Kidney (tissue), 14 donors: ENCODE results near the gene CGNL1. TPM values are rescaled to one million over a fixed set of nuclear protein-coding genes. Genes with fewer than 3 reads are reported as not detected.

Source experiments
- DNase-seq, 5 donors: peaks; one replicate each; pipeline ENCODE4 v3.0.0-alpha.2; 2013 to 2020
- FAIRE-seq: peaks from 2 replicates; lab custom pipeline; 2012; peaks lifted over from hg19 to GRCh38; lab: Jason Lieb, UNC
- H3K27ac ChIP-seq, 2 donors: one replicate each; pipeline ENCODE4 v1.7.0; 2013; ENCODE audit warnings: low read depth in 2 of 2, low read length in 2 of 2, inconsistent platforms in 1 of 2
- H3K27me3 ChIP-seq: one replicate; pipeline ENCODE4 v1.7.1; 2013; ENCODE audit warnings: low read length, inconsistent platforms; ENCODE audit not compliant: control insufficient read depth, insufficient read depth
- H3K36me3 ChIP-seq, 3 donors: one replicate each; pipeline versions ENCODE4 v1.7.0 to v1.7.1; 2013; ENCODE audit warnings: low read length in 3 of 3, control low read depth in 1 of 3, inconsistent platforms in 1 of 3; ENCODE audit not compliant: insufficient read depth in 3 of 3, control insufficient read depth in 2 of 3
- H3K4me1 ChIP-seq, 3 donors: one replicate each; pipeline versions ENCODE4 v1.7.0 to v1.7.1; 2013; ENCODE audit warnings: low read length in 3 of 3, inconsistent platforms in 1 of 3, low read depth in 1 of 3; ENCODE audit not compliant: control insufficient read depth in 2 of 3, insufficient read depth in 2 of 3
- H3K4me3 ChIP-seq, 3 donors: one replicate each; pipeline versions ENCODE4 v1.7.0 to v1.8.1; 2013; ENCODE audit warnings: low read length in 3 of 3, control low read depth in 1 of 3, inconsistent platforms in 1 of 3
- H3K9ac ChIP-seq, 3 donors: one replicate each; pipeline versions ENCODE4 v1.7.0 to v1.7.1; 2013; ENCODE audit warnings: low read length in 3 of 3, control low read depth in 1 of 3, inconsistent platforms in 1 of 3
- H3K9me3 ChIP-seq, 3 donors: one replicate each; pipeline versions ENCODE4 v1.7.0 to v1.7.1; 2013; ENCODE audit warnings: low read length in 3 of 3, control low read depth in 1 of 3, inconsistent platforms in 1 of 3; ENCODE audit not compliant: control insufficient read depth in 2 of 3, insufficient read depth in 1 of 3
- intact Hi-C: fragments of 100-400 bp; cut with DNase I; formaldehyde crosslinking; loops from one replicate; pipeline ENCODE4 v1.11.1; 2022
- polyA plus RNA-seq: library from polyadenylated mRNA; stranded (reverse); fragments of 350-450 nt; fragmentation: Illumina TruSeq; extraction: RNeasy Lipid Tissue Mini Kit (QIAGEN cat#74804); gene quantifications from one replicate; pipeline ENCODE4 v1.2.3, GENCODE V29; 2014; ENCODE audit warnings: low read depth, low replicate concordance; ENCODE audit not compliant: insufficient read depth
- total RNA-seq: library from RNA; stranded (reverse); fragmentation: NEBNext Ultra II Directional; extraction: Animal tissue kit (Norgen Biotek cat#: 25700); gene quantifications from one replicate; pipeline ENCODE4 v1.2.1, GENCODE V29; 2021
- TF ChIP-seq, protein P1 (sequence below): IDR thresholded peaks from 3 replicates; pipeline ENCODE4 v1.5.1; 2012; ENCODE audit warnings: mild to moderate bottlenecking, moderate library complexity, borderline replicate concordance; ENCODE audit not compliant: insufficient read depth; ENCODE audit errors: extremely low read depth
- donor health status: control.
- donor health status: control.
- donor health status: control.
- donor health status: control.
- donor health status: control.
- donor health status: DM: yes; HTN: yes; CAD: no.
- donor health status: Normal renal cell carcinoma (clear cell type).

Gene CGNL1
- total and polyA plus RNA-seq, 2 donors from 2014 or later: 62.0 to 81.5 TPM

DNA sequence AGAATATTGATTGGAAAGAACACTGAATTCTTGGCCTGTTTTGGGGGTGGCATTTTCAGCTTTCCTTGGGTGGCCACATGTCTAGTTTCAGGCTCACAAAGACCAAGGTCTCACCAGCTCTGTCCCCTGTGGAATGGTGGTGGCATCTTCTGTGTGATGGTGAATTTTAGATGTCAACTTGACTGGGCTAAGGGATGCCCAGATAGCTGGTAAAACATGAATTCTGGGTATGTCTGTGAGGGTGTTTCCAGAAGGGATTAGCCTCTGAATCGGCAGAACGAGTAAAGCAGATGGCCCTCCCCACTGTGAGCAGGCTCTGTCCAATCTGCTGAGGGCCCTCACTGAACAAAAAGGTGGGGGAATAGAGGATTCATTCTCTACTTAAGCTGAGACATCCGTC lies 181.0 kb downstream of the CGNL1 start:
- peaks cover 4 to 32% (median 29%) of the 10 kb centered on the region in 3 donors for H3K4me1 ChIP-seq
- no peak for FAIRE-seq
- intact Hi-C loops: no loop called here

DNA sequence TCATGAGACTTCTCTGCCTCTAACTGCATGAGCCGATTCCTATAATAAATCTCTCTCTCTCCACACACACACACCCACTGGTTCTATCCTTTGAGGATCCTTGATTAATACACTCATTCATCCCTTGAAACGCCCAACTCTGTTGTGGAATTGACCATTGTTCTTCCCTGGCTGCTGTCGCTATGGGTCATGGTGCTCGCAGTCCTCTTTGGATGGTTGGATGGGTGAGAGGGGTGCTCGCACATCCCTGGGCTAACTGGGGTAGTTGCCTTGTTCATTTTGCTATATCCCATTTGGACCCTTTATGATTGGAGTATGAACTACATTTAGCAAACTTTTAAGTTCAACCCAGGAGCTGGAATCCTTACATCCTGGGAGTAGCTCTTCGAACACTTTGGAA lies 181.5 kb downstream of the CGNL1 start:
- intact Hi-C loops: no loop called here
- H3K9ac ChIP-seq: no peak overlapping the region
- TF ChIP-seq, protein P1, sequence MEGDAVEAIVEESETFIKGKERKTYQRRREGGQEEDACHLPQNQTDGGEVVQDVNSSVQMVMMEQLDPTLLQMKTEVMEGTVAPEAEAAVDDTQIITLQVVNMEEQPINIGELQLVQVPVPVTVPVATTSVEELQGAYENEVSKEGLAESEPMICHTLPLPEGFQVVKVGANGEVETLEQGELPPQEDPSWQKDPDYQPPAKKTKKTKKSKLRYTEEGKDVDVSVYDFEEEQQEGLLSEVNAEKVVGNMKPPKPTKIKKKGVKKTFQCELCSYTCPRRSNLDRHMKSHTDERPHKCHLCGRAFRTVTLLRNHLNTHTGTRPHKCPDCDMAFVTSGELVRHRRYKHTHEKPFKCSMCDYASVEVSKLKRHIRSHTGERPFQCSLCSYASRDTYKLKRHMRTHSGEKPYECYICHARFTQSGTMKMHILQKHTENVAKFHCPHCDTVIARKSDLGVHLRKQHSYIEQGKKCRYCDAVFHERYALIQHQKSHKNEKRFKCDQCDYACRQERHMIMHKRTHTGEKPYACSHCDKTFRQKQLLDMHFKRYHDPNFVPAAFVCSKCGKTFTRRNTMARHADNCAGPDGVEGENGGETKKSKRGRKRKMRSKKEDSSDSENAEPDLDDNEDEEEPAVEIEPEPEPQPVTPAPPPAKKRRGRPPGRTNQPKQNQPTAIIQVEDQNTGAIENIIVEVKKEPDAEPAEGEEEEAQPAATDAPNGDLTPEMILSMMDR: no peak
- no peaks in the 10 kb centered on the region for H3K27me3 ChIP-seq
- H3K27ac ChIP-seq: no peak overlapping the region
- DNase-seq: peak in 1 of 5 donors; percentile 15
- FAIRE-seq: no peak
- H3K4me1 ChIP-seq: peaks cover 4 to 27% (median 24%) of the 10 kb centered on the region in 3 donors
- peaks cover 0 to 4% (median 2%) of the 10 kb centered on the region in 3 donors for H3K36me3 ChIP-seq
- no peak overlapping the region for H3K4me3 ChIP-seq
- H3K9me3 ChIP-seq: no peaks in the 10 kb centered on the region

More for the DNA sequence above, 181.0 kb downstream of the CGNL1 start:
- Histone ChIP-seq H3K9ac (no peak overlapping the region), H3K4me3 (no peak overlapping the region), H3K9me3 (no peaks in the 10 kb centered on the region), H3K36me3 (peaks cover 0 to 7% (median 3%) of the 10 kb centered on the region in 3 donors), H3K27me3 (no peaks in the 10 kb centered on the region), H3K27ac (no peak overlapping the region)
- DNase-seq: no peak
- TF ChIP-seq, protein P1: no peak

DNA sequence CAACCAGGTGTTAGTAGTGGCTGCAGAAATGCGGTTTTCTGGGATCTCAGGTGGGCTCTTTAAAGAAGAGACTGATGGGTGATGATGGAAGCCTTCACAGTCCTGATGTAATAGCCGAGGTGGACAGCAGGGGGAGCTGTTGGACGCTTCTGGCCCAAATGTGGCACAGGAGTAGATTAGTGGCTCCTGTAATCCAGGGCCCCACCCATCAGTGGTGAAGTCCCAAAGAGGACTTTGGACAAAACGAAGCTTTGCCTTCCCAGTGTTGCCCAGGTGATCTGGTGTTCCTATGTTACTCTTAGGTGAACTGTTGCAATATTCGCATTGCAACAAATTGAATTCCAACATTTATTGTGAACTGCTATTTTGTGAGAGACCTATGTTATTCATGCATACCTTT lies 183.6 kb downstream of the CGNL1 start:
- H3K36me3 ChIP-seq: no peaks in the 10 kb centered on the region
- H3K27me3 ChIP-seq: no peaks in the 10 kb centered on the region
- DNase-seq: peak in 3 of 5 donors; percentile 51 to 70 (median 59)
- intact Hi-C loops: no loop called here
- H3K9me3 ChIP-seq: no peaks in the 10 kb centered on the region
- no peak overlapping the region for H3K27ac ChIP-seq
- peaks cover 4 to 9% (median 4%) of the 10 kb centered on the region in 3 donors for H3K4me1 ChIP-seq
- no peak overlapping the region for H3K4me3 ChIP-seq
- no peak for FAIRE-seq
- TF ChIP-seq, protein P1: peak; percentile 88
- no peak overlapping the region for H3K9ac ChIP-seq
